ENCODE results near the gene ZNF831.

ZNF831 gene

GRCh38 chr20:59247731-59248684 is 84.4 kb downstream of the ZNF831 start:
- no peak for DNase-seq (ENCODE audit: low read depth)

DNA sequence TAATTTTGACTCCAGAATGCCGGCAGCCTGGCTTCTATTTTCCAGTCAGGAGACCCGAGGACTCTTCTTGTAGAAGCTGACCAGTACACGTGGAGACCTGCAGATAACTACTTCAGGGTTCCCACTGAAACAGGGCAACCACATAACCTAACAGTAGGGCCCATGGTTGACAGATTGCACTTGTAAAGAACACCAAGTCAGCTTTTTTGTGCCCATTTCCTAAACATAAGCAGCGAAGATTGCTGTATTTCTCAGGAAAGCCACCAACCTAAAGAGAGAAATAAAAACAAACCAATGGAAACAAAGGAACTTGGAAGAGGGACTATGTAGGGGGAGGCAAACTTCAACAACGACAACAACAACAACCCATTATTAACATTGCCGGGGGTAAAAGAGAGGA is 86.7 kb downstream of the ZNF831 start:
- no peak for DNase-seq (ENCODE audit: low read depth)

- no peak for DNase-seq (ENCODE audit: low read depth)
Observed at GRCh38 chr20:59253325-59253724, 89.7 kb downstream of the ZNF831 start.

DNA sequence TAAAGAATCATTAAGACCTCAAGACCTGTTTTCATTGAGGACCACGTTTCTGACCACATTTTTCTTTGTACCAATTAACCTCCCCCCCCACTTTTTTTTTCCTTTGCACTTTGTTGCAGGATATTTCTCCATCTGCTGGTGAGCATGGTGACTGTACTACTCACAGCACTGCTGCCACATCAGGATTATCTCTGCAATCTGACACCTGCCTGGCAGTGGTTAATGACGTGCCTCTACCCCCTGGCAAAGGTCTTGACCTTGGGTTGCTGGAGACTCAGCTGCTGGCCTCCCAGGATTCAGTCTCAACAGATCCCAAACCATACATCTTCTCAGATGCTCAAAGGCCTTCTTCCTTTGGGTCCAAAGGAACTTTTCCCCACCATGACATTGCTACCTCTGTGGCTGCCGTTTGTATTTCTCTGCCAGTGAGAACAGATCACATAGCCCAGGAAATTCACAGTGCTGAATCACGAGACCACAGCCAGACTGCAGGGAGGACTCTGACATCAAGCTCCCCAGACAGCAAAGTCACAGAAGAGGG is 90.2 kb downstream of the ZNF831 start:
- no peak for DNase-seq (ENCODE audit: low read depth)

DNA sequence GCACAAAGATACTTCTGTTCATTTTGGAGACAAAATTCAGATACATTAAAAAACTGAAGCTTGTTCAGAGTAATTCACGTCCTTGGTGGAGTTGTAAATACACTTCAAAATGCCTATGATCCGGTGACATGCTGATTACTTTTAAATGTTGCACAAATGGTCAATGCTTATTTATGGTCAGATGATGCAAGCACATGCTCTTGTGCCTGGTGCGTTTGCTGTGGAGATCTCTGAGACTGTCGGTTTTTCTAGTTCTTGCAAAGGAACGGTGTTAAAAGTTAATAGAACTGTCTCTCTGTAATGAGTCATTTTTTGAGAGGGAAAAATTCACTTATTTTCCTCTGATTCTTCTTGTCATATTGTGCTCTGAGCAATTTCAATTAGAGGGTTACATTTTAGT is 91.6 kb downstream of the ZNF831 start:
- DNase-seq (ENCODE audit: low read depth) = no peak

- no peak for DNase-seq (ENCODE audit: low read depth)
Observed at GRCh38 chr20:59258221-59258621, 94.6 kb downstream of the ZNF831 start.

GRCh38 chr20:59259946-59260345 is 96.3 kb downstream of the ZNF831 start:
- DNase-seq (ENCODE audit: low read depth) = no peak

GRCh38 chr20:59265298-59265697 is 101.7 kb downstream of the ZNF831 start:
- DNase-seq (ENCODE audit: low read depth) = no peak

GRCh38 chr20:59268870-59269269 is 105.2 kb downstream of the ZNF831 start:
- no peak for DNase-seq (ENCODE audit: low read depth)

DNA sequence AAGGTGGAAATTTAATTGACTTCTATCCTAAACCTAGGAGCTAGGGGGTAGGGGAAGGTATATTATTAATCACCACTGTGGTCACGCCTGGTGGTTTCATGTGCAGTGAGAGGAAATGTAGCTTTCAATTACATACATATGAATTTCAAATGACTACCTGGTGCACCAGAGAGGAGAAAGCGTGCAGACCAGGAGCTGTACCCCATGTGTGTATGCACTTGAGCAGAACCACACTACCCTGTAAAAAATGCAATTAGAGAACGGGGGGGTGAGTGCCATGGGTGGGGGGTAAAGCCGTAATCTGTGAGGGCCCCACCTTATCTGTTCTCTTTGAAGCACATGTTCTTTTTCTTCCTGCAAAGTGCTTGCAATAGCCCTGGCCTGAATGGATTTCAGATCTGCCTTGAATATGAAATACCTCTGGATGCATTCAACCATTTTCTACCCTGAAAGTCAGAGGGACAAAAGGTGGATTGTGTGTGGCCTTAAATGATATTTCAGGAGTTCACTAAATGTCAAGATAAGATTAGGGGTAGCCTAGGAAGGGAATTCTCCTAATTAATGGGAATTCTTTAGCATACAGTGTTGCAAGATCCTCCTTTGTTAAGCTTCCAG is 105.9 kb downstream of the ZNF831 start:
- DNase-seq (ENCODE audit: low read depth) = no peak

GRCh38 chr20:59270380-59270779 is 106.8 kb downstream of the ZNF831 start:
- no peak for DNase-seq (ENCODE audit: low read depth)

DNA sequence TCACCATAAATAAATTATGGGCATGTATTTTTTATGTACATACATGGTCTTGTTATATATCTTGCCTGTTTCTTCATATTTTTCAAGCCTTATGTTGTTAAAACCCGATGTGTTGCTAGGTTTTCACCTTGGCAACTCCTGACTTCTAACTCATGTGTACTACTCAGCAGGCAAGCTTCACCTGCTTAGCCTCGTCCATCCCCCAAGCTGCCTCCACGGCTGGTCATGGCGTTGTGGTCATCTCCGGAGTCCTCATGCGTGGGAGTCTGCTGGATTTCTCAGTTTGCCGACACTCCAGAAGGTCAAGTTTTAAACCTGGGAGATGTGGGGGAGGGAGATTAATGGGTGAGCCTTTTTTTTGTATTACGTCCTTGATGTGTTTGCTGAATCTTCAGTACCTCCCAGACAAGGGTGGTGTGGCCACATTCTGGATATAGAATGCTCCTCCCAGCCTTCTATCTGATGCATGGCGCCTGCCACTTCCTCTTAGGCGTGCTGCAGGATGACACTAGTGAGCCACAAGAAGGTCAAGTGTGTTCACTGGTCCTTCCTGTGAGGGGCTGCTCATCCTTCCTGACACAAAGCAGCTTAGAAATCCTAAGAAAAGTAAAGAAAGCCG is 110.2 kb downstream of the ZNF831 start:
- DNase-seq (ENCODE audit: low read depth) = no peak

DNA sequence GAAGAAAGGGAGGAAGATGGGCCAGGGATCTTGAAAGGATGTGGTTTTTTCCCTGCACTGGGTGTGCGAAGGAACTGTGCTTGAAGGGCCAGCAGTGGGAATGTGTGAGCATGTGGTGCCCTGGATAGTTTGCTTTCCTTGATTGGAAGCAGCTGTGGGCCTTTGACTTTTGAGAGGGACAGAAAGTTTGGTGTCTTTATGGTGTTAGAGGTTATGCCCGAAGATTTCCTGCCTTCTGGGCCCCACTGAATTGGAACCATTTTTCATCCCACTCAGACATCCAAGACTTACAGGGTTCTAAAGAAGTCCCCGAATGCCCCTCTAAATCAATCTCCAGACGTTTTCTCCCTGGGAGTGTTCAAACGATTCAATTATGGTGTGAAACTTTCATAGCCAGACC is 113.3 kb downstream of the ZNF831 start:
- DNase-seq (ENCODE audit: low read depth) = no peak

DNA sequence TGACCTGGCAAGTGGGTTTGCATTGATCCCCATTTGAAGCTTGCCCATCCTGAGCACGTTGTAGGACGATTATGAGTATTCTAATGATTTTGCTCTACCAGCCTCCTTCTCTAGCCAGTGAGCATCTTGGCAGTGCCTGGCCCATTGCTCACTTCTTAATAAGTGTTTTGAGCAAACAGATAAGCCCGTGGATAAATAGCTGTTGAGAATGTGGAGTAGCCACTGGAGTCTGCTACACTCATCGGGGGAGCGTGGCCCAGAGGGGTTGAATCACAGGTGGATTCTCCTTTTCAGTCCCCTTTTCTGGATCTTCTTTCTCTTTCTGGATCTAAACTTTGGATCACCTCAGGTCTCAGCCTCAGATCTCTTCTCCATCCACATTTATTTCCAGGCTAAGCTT is 120.8 kb downstream of the ZNF831 start:
- DNase-seq (ENCODE audit: low read depth) = no peak

DNA sequence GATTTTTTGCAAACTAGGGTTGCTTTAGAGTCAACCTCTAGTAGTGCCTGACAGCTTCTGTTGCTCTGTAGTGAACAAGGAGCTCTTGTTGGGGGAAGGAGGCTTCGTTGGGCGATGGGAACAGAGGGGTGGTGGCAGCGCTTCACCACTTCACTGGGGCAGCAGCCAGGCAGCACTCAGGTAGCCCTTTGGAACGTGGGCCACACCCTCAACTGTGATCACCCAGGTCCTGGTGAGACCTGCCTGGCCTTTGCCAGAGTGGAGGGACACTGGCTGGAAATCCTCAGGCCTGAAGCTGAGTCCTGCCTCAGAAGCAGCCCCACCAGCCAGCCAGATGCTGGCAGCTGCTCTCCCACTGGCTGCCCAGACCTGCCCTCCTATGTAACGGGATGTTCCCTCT is 126.4 kb downstream of the ZNF831 start:
- no peak for DNase-seq (ENCODE audit: low read depth)

DNA sequence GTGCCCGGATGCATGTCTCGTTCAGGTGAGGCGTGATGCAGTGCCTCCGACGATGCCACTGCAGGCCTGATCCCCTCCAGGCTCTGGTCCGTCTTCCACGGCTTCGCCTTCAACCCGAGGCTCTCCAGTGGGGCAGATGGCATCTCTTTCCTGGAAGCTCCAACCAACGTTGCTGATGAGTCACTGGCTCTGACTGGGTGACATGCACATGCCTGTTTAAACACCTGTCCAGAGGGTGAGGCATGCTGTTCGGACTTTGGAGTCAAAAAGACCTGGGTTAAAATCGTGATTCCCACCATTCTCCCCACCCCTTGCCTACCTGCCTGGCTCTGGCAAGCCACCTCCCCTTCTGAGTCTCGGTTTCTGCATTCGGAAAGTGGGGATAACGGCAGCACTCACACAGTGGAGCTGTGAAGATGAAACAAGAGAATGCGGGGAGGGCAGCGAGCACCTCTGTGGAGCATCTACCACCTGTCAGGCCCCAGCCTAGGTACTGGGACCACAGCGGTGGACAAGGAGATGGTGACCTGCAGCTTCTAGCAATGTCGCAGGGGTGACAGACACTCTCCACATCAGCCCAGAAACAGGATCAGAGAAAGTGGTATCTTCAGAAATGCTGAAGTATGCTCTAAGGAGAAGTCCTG is 128.2 kb downstream of the ZNF831 start:
- DNase-seq (ENCODE audit: low read depth) = no peak

- DNase-seq (ENCODE audit: low read depth) = no peak
Observed at GRCh38 chr20:59295531-59295930, 131.9 kb downstream of the ZNF831 start.

- no peak for DNase-seq (ENCODE audit: low read depth)
Observed at GRCh38 chr20:59297686-59298085, 134.1 kb downstream of the ZNF831 start.

GRCh38 chr20:59299945-59300332 is 136.3 kb downstream of the ZNF831 start:
- DNase-seq (ENCODE audit: low read depth) = no peak

- DNase-seq (ENCODE audit: low read depth) = no peak
Observed at GRCh38 chr20:59300333-59301081, 136.9 kb downstream of the ZNF831 start, which contains the start of gene EDN3. TSS of gene EDN3 (plus strand) at chr20:59300611. CDS start at chr20:59300813, 202 bp downstream.

DNA sequence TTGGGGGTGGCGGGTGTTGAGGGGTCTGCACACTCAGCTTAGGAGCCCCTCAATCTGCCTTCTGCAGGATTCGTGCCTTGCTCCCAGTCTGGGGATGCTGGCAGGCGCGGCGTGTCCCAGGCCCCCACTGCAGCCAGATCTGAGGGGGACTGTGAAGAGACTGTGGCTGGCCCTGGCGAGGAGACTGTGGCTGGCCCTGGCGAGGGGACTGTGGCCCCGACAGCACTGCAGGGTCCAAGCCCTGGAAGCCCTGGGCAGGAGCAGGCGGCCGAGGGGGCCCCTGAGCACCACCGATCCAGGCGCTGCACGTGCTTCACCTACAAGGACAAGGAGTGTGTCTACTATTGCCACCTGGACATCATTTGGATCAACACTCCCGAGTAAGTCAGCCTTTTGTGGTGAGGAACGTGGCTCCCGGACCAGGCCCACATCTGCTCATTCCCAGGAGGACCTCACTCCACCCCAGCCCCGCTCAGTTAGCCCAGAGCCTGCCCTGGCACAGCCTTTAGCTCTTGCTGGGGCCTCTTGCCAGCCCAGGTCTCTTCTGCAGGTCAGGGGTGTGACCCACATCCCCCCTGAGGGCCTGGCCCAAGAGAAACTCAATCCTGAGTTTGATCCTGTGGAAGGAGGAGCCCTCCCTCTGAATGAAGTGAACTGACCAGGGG is 137.9 kb downstream of the ZNF831 start:
- no peak for DNase-seq (ENCODE audit: low read depth)
